Endothelial cell (in vitro differentiated cells): Measurements from ENCODE around the gene COX20. TPM values are rescaled to one million over a fixed set of nuclear protein-coding genes. Genes with fewer than 3 reads are reported as not detected.

Source experiments
- DNase-seq: peaks from one replicate; pipeline ENCODE4 v3.0.0; 2021; ENCODE audit warnings: low spot score
- H3K27ac Mint-ChIP-seq: one replicate; pipeline ENCODE4 v1.8.0; 2021; ENCODE audit warnings: mixed read lengths, inconsistent platforms; ENCODE audit not compliant: unreplicated experiment
- H3K27me3 Mint-ChIP-seq: one replicate; pipeline ENCODE4 v1.8.0; 2021; ENCODE audit warnings: mild to moderate bottlenecking, moderate library complexity, mixed read lengths, inconsistent platforms; ENCODE audit not compliant: unreplicated experiment
- H3K36me3 Mint-ChIP-seq: one replicate; pipeline ENCODE4 v1.8.0; 2021; ENCODE audit warnings: mild to moderate bottlenecking, low read depth, mixed read lengths, inconsistent platforms; ENCODE audit not compliant: unreplicated experiment
- H3K4me1 Mint-ChIP-seq: one replicate; pipeline ENCODE4 v1.8.0; 2021; ENCODE audit warnings: mild to moderate bottlenecking, mixed read lengths, inconsistent platforms; ENCODE audit not compliant: unreplicated experiment
- H3K4me3 Mint-ChIP-seq: one replicate; pipeline ENCODE4 v1.8.0; 2021; ENCODE audit warnings: mild to moderate bottlenecking, mixed read lengths, inconsistent platforms; ENCODE audit not compliant: unreplicated experiment
- H3K9me3 Mint-ChIP-seq: one replicate; pipeline ENCODE4 v1.8.0; 2021; ENCODE audit warnings: mixed read lengths, inconsistent platforms; ENCODE audit not compliant: unreplicated experiment
- total RNA-seq: library from RNA; stranded (reverse); fragmentation: NEBNext Ultra II Directional; extraction: Animal tissue kit (Norgen Biotek cat#: 25700); gene quantifications from one replicate; pipeline ENCODE4 v1.2.1, GENCODE V29; 2021; ENCODE audit not compliant: unreplicated experiment
- TF ChIP-seq, protein P1 (sequence below): fragments of 200-600 bp; sonication (generic); IDR thresholded peaks from one replicate; pipeline ENCODE4 v1.5.0; 2021; ENCODE audit warnings: antibody characterized with exemption; ENCODE audit not compliant: unreplicated experiment

Gene COX20
- total RNA-seq, 1 donor from 2014 or later = 9.6 TPM

- H3K4me1 Mint-ChIP-seq = peaks cover 54% of the 10 kb centered on the region
- H3K9me3 Mint-ChIP-seq = no peaks in the 10 kb centered on the region
- H3K4me3 Mint-ChIP-seq = peak overlapping the region; percentile 93
- H3K27me3 Mint-ChIP-seq = peaks cover 24% of the 10 kb centered on the region
- TF ChIP-seq, protein P1, sequence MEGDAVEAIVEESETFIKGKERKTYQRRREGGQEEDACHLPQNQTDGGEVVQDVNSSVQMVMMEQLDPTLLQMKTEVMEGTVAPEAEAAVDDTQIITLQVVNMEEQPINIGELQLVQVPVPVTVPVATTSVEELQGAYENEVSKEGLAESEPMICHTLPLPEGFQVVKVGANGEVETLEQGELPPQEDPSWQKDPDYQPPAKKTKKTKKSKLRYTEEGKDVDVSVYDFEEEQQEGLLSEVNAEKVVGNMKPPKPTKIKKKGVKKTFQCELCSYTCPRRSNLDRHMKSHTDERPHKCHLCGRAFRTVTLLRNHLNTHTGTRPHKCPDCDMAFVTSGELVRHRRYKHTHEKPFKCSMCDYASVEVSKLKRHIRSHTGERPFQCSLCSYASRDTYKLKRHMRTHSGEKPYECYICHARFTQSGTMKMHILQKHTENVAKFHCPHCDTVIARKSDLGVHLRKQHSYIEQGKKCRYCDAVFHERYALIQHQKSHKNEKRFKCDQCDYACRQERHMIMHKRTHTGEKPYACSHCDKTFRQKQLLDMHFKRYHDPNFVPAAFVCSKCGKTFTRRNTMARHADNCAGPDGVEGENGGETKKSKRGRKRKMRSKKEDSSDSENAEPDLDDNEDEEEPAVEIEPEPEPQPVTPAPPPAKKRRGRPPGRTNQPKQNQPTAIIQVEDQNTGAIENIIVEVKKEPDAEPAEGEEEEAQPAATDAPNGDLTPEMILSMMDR = no peak
- no peak for DNase-seq
- peaks cover 57% of the 10 kb centered on the region for H3K36me3 Mint-ChIP-seq
- peak overlapping the region; percentile 36 for H3K27ac Mint-ChIP-seq
These were observed 26.2 kb downstream of the COX20 start for GRCh38 chr1:244861683-244862082.

GRCh38 chr1:244862354-244862698 lies 26.9 kb downstream of the COX20 start:
- H3K9me3 Mint-ChIP-seq = no peaks in the 10 kb centered on the region
- peak overlapping the region; percentile 97 for H3K4me3 Mint-ChIP-seq
- H3K27me3 Mint-ChIP-seq = peaks cover 24% of the 10 kb centered on the region
- H3K27ac Mint-ChIP-seq = peak overlapping the region; percentile 88
- H3K4me1 Mint-ChIP-seq = peaks cover 56% of the 10 kb centered on the region
- DNase-seq = no peak
- peaks cover 51% of the 10 kb centered on the region for H3K36me3 Mint-ChIP-seq
- TF ChIP-seq, protein P1 = no peak

DNA sequence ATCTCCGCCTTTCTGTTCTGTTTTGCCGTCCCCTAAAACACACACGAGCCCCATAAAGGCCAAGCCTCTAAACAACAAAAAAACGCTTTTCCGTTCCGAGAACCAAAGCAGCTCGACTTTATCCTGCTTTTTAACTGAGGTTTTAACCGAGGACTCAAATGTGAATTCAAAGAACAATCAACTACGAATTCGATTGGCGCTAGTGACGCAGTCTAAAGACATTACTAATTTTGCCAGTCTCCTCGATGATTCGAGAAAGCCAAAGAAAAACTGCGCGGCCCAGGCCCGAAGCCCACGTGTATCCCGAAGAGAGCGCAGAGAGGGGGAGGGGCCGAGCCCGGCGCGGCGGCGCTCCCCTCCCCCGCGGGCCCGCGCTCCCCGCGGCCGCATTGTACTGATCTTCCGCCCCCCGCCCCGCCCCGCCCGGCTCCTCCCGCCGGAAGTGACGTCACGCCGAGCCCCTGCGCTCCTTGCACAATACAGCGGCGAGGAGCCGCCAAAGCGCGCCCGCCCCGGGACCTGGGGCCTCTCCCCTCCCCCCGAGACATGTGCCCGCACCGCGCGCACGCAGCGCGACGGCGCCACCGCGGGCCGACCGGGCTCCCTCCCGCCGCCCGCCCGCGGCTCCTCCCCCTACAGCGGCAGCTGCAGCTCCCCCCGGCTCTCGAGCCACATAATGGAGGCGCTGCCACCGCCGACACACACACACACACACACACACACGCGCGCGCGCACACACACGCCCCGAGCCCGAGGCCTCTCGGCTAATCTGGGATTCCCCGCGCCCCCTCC lies 27.4 kb downstream of the COX20 start:
- Mint-ChIP-seq H3K27me3 (peaks cover 24% of the 10 kb centered on the region), H3K27ac (peak overlapping the region; percentile 88), H3K4me3 (peak overlapping the region; percentile 97), H3K4me1 (peaks cover 53% of the 10 kb centered on the region), H3K36me3 (peaks cover 45% of the 10 kb centered on the region), H3K9me3 (no peaks in the 10 kb centered on the region)
- DNase-seq = peak; percentile 96
- TF ChIP-seq, protein P1 = peak; percentile 15

- Mint-ChIP-seq H3K4me1 (peaks cover 50% of the 10 kb centered on the region), H3K27ac (peak overlapping the region; percentile 97), H3K36me3 (peaks cover 38% of the 10 kb centered on the region), H3K27me3 (peaks cover 24% of the 10 kb centered on the region), H3K9me3 (no peaks in the 10 kb centered on the region), H3K4me3 (peak overlapping the region; percentile 93)
- DNase-seq = no peak
- TF ChIP-seq, protein P1 = no peak
These were observed 28.2 kb downstream of the COX20 start for GRCh38 chr1:244863491-244864252.
